Measurements from ENCODE around the gene TSFM. TPM values are rescaled to one million over a fixed set of nuclear protein-coding genes. Genes with fewer than 3 reads are reported as not detected.

Gene TSFM
- total RNA-seq, 2 donors from 2014 or later, result 20.0 to 23.2 TPM

GRCh38 chr12:57833672-57834071 is 51.1 kb downstream of the TSFM start:
- Histone ChIP-seq H3K27ac (peak overlapping the region in 1 of 2 donors; percentile 41), H3K9me3 (no peaks in the 10 kb centered on the region), H3K4me1 (peaks cover 0 to 100% of the 10 kb centered on the region in 2 donors), H3K36me3 (peaks cover 17% of the 10 kb centered on the region), H3K27me3 (no peaks in the 10 kb centered on the region), H3K4me3 (no peak overlapping the region)
- TF ChIP-seq CTCF (IDR thresholded peaks at IDR 0.05), result no peak
- no peak for DNase-seq (ENCODE audit: low spot score)

DNA sequence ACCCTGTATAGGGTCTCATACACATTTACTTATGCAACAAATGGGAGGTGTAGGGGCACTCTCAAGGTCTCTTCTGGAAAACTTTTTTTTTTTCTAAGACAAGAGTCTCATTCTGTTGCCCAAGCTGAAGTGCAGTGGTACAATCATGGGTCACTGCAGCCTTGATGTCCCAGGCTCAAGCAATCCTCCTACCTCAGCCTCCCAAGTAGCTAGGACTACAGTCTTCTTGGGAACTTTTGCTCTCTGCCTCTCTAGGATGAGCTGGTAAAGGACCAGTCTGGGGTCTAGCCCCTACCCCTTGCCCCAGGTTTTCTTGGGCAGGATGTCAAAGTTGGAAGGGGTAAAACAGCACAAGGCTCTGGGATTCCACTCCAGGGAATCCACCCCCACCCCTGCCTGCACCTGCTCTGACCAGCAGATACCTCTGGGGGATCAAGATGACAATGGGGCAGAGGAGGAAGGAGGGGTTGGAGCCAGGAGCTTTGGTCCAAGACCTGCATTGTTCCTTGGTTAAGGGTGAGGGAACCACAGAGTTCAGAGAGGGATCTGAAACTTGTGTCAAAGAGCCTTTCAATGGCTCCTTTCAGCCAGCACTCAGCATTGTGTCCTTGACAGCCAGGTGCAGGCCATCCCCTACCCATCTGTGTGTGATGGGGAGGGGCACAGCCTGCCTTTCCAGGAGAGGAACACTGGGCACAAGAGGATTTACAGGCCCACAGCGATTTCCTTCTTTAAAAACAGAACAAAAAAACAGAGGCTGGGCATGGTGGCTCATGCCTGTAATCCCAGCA is 51.7 kb downstream of the TSFM start:
- DNase-seq (ENCODE audit: low spot score), result no peak
- H3K27me3 ChIP-seq, result no peaks in the 10 kb centered on the region
- no peaks in the 10 kb centered on the region for H3K9me3 ChIP-seq
- no peak for TF ChIP-seq CTCF (IDR thresholded peaks at IDR 0.05)
- H3K4me3 ChIP-seq, result no peak overlapping the region
- H3K36me3 ChIP-seq, result peaks cover 11% of the 10 kb centered on the region
- peak overlapping the region; percentile 41 to 72 for H3K27ac ChIP-seq
- H3K4me1 ChIP-seq, result peaks cover 0 to 100% of the 10 kb centered on the region in 2 donors

GRCh38 chr12:57835366-57836288 is 53.0 kb downstream of the TSFM start:
- DNase-seq (ENCODE audit: low spot score), result no peak
- no peaks in the 10 kb centered on the region for H3K27me3 ChIP-seq
- no peaks in the 10 kb centered on the region for H3K9me3 ChIP-seq
- H3K36me3 ChIP-seq, result peaks cover 5% of the 10 kb centered on the region
- no peak for TF ChIP-seq CTCF (IDR thresholded peaks at IDR 0.05)
- H3K27ac ChIP-seq, result peak overlapping the region; percentile 43 to 72
- peaks cover 0 to 100% of the 10 kb centered on the region in 2 donors for H3K4me1 ChIP-seq
- peak overlapping the region in 1 of 2 donors; percentile 25 for H3K4me3 ChIP-seq

- Histone ChIP-seq H3K4me3 (peak overlapping the region; percentile 13 to 25), H3K27ac (peak overlapping the region; percentile 43 to 72), H3K4me1 (peaks cover 0 to 100% of the 10 kb centered on the region in 2 donors), H3K27me3 (no peaks in the 10 kb centered on the region), H3K36me3 (peaks cover 5% of the 10 kb centered on the region), H3K9me3 (no peaks in the 10 kb centered on the region)
- DNase-seq (ENCODE audit: low spot score), result peak; percentile 78
- no peak for TF ChIP-seq CTCF (IDR thresholded peaks at IDR 0.05)
Measured at GRCh38 chr12:57836442-57837375, 54.1 kb downstream of the TSFM start.

Data from right atrium auricular region (tissue), 2 donors.